OCI-LY1 (cell line): ENCODE measurements around the gene KRTAP10-3.

Experiments
- CTCF ChIP-seq: fragments of 200-600 bp; sonication (generic), shearing (Covaris generic); IDR thresholded peaks from 2 replicates; pipeline ENCODE4 v1.5.1; 2017; ENCODE audit warnings: mild to moderate bottlenecking, antibody characterized with exemption, low read length, moderate library complexity, mixed read lengths
- EZH2 ChIP-seq: fragments of 200-600 bp; sonication (generic), shearing (Covaris generic); IDR thresholded peaks from 2 replicates; pipeline ENCODE4 v1.8.0; 2017; ENCODE audit warnings: borderline replicate concordance, mixed run types, mild to moderate bottlenecking, antibody characterized with exemption, low read length, moderate library complexity, mixed read lengths

GRCh38 chr21:44530903-44531605 is 27.5 kb downstream of the KRTAP10-3 start:
- TF ChIP-seq CTCF: no peak
- no peak for TF ChIP-seq EZH2
